Panc1 (cell line): Measurements from ENCODE around the gene XIAP. TPM values are rescaled to one million over a fixed set of nuclear protein-coding genes. Genes with fewer than 3 reads are reported as not detected.

Source experiments
- ATAC-seq: fragments of 200-7000 bp; cut with Tn5 transposase; 2 replicates; pipeline ENCODE4 v1.9.1; 2020; ENCODE audit warnings: mild to moderate bottlenecking, moderate library complexity
- BruUV-seq: library from RNA; stranded (reverse); fragments of 400-500 nt; replicated peaks from 2 replicates; lab custom pipeline; 2021; lab: Mats Ljungman, UMichigan
- CTCF ChIA-PET: fragments of 300-600 bp; sonication (Branson Sonifier 250); formaldehyde crosslinking; loops from one replicate; lab custom pipeline; 2022; ENCODE audit warnings: antibody characterized with exemption; lab: Charles Lee
- POLR2A ChIA-PET: fragments of 300-600 bp; sonication (Branson Sonifier 250); formaldehyde crosslinking; loops from one replicate; lab custom pipeline; 2022; ENCODE audit warnings: antibody characterized with exemption; lab: Charles Lee
- DNase-seq: peaks from one replicate; pipeline ENCODE4 v3.0.0-alpha.2; 2010; ENCODE audit warnings: low read depth, low spot score
- H3K27ac ChIP-seq: 2 replicates; pipeline ENCODE4 v1.5.1; 2011; ENCODE audit warnings: mild to moderate bottlenecking, low read length, inconsistent platforms
- H3K27me3 ChIP-seq: fragments of 200-500 bp; sonication (Bioruptor generic); 2 replicates; pipeline ENCODE4 v1.6.0; 2014; ENCODE audit warnings: low read length, inconsistent platforms; ENCODE audit not compliant: control insufficient read depth, insufficient read depth
- H3K36me3 ChIP-seq: fragments of 200-500 bp; sonication (Bioruptor generic); 2 replicates; pipeline ENCODE4 v1.5.1; 2014; ENCODE audit warnings: inconsistent platforms, mild to moderate bottlenecking, low read length, moderate library complexity; ENCODE audit not compliant: control insufficient read depth, insufficient read depth
- H3K4me1 ChIP-seq: 2 replicates; pipeline ENCODE4 v1.5.1; 2011; ENCODE audit warnings: inconsistent platforms, mild to moderate bottlenecking, low read length, moderate library complexity; ENCODE audit not compliant: control insufficient read depth, insufficient read depth
- H3K4me3 ChIP-seq, 2 experiments: 2 replicates each; pipeline ENCODE4 v1.5.1; 2011 to 2012; ENCODE audit warnings: low read depth in 2 of 2, low read length in 2 of 2, mild to moderate bottlenecking in 2 of 2, inconsistent platforms in 1 of 2, moderate library complexity in 1 of 2
- H3K9me3 ChIP-seq: fragments of 200-500 bp; sonication (Bioruptor generic); 2 replicates; pipeline ENCODE4 v1.5.1; 2014; ENCODE audit warnings: low read depth, mild to moderate bottlenecking, inconsistent platforms, low read length, moderate library complexity; ENCODE audit not compliant: control insufficient read depth, insufficient read depth
- POLR2AphosphoS5 ChIP-seq: IDR thresholded peaks from 2 replicates; pipeline ENCODE4 v1.6.1; 2012; ENCODE audit warnings: mild to moderate bottlenecking, low read depth, low read length, moderate library complexity
- SIN3A ChIP-seq: IDR thresholded peaks from 2 replicates; pipeline ENCODE4 v1.6.1; 2012; ENCODE audit warnings: low read depth, mild to moderate bottlenecking, low read length, moderate library complexity, borderline replicate concordance; ENCODE audit not compliant: insufficient read depth
- TCF7L2 ChIP-seq: IDR thresholded peaks from 2 replicates; pipeline ENCODE4 v1.6.1; 2011; ENCODE audit warnings: mild to moderate bottlenecking, low read depth, low read length, inconsistent platforms
- in situ Hi-C: cut with HindIII; loops from 2 replicates; pipeline ENCODE4 v1.10.0; 2016; ENCODE audit warnings: low sequenced_read_pairs, low pct_unique_long_range_greater_than_20kb
- intact Hi-C: fragments of 100-400 bp; cut with micrococcal nuclease; formaldehyde crosslinking; loops from one replicate; pipeline ENCODE4 v1.10.0; 2022; ENCODE audit not compliant: unreplicated experiment
- total RNA-seq: library from RNA; stranded (reverse); gene quantifications from one replicate; pipeline ENCODE4 v1.2.1, GENCODE V29; 2021; ENCODE audit not compliant: unreplicated experiment
- TF ChIP-seq, protein P1 (sequence below): fragments of 450-650 bp; IDR thresholded peaks from 2 replicates; pipeline ENCODE4 v1.5.1; 2017; ENCODE audit warnings: mild to moderate bottlenecking
- TF ChIP-seq, protein P2 (sequence below), 2 experiments: IDR thresholded peaks; 2 replicates each; pipeline ENCODE4 v1.6.1; 2011 to 2012; ENCODE audit warnings: low read depth in 2 of 2, control low read depth in 1 of 2, low read length in 1 of 2, mild to moderate bottlenecking in 1 of 2, moderate library complexity in 1 of 2; ENCODE audit not compliant: insufficient read depth in 1 of 2

Gene XIAP
- total RNA-seq, 1 experiment from 2014 or later = 73.7 TPM

DNA sequence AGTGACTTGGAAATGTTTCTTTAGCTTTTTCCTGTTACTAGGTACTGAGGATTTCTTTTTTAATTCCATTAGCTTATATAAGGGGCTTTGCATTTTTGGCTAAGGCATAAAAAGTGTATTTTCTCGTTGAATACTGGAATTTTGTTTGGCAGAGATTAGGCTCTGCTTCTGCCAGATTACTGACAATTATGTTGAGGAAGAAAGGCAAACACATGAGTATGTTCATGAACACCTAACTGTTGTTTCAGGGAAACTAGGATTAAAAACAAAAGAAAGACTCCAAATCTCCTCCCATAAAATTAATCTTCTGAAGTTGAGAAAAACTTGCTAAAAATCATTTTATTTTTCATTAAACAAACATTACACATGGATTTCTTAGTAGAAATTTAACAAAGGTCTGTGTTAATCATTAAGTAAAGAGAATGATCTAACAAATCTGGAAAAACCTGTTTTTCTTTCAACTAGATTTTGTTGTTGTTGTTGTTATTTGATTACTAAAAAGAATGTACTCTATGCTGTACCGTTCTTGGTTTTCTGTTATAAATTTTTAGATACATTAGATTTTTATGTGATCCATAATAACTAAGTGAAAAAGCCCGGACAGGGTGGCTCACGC lies 58.4 kb downstream of the XIAP start:
- TF ChIP-seq, protein P1, sequence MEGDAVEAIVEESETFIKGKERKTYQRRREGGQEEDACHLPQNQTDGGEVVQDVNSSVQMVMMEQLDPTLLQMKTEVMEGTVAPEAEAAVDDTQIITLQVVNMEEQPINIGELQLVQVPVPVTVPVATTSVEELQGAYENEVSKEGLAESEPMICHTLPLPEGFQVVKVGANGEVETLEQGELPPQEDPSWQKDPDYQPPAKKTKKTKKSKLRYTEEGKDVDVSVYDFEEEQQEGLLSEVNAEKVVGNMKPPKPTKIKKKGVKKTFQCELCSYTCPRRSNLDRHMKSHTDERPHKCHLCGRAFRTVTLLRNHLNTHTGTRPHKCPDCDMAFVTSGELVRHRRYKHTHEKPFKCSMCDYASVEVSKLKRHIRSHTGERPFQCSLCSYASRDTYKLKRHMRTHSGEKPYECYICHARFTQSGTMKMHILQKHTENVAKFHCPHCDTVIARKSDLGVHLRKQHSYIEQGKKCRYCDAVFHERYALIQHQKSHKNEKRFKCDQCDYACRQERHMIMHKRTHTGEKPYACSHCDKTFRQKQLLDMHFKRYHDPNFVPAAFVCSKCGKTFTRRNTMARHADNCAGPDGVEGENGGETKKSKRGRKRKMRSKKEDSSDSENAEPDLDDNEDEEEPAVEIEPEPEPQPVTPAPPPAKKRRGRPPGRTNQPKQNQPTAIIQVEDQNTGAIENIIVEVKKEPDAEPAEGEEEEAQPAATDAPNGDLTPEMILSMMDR = no peak
- TF ChIP-seq SIN3A = no peak
- H3K4me1 ChIP-seq = no peaks in the 10 kb centered on the region
- intact Hi-C loops = no loop called here
- ATAC-seq (no peak), DNase-seq (no peak)
- ChIA-PET POLR2A (no interaction called here), CTCF (no interaction called here)
- no peaks in the 10 kb centered on the region for H3K27me3 ChIP-seq
- no peaks in the 10 kb centered on the region for H3K36me3 ChIP-seq
- no peaks in the 10 kb centered on the region for H3K9me3 ChIP-seq
- H3K4me3 ChIP-seq = no peak overlapping the region
- no peak overlapping the region for H3K27ac ChIP-seq
- BruUV-seq = no TSS peak
- in situ Hi-C loops = no loop called here

GRCh38 chrX:123920105-123920785 lies 60.4 kb downstream of the XIAP start:
- Histone ChIP-seq H3K27ac (no peak overlapping the region), H3K4me1 (no peaks in the 10 kb centered on the region), H3K36me3 (no peaks in the 10 kb centered on the region), H3K4me3 (no peak overlapping the region), H3K9me3 (no peaks in the 10 kb centered on the region), H3K27me3 (no peaks in the 10 kb centered on the region)
- TF ChIP-seq, protein P2, sequence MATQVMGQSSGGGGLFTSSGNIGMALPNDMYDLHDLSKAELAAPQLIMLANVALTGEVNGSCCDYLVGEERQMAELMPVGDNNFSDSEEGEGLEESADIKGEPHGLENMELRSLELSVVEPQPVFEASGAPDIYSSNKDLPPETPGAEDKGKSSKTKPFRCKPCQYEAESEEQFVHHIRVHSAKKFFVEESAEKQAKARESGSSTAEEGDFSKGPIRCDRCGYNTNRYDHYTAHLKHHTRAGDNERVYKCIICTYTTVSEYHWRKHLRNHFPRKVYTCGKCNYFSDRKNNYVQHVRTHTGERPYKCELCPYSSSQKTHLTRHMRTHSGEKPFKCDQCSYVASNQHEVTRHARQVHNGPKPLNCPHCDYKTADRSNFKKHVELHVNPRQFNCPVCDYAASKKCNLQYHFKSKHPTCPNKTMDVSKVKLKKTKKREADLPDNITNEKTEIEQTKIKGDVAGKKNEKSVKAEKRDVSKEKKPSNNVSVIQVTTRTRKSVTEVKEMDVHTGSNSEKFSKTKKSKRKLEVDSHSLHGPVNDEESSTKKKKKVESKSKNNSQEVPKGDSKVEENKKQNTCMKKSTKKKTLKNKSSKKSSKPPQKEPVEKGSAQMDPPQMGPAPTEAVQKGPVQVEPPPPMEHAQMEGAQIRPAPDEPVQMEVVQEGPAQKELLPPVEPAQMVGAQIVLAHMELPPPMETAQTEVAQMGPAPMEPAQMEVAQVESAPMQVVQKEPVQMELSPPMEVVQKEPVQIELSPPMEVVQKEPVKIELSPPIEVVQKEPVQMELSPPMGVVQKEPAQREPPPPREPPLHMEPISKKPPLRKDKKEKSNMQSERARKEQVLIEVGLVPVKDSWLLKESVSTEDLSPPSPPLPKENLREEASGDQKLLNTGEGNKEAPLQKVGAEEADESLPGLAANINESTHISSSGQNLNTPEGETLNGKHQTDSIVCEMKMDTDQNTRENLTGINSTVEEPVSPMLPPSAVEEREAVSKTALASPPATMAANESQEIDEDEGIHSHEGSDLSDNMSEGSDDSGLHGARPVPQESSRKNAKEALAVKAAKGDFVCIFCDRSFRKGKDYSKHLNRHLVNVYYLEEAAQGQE (IDR thresholded peaks at IDR 0.05; ENCODE audit: insufficient read depth in 1 of 2, low read depth in 2 of 2, low read length in 1 of 2) = no peak
- TF ChIP-seq POLR2AphosphoS5 (no peak), TCF7L2 (no peak), SIN3A (no peak)
- TF ChIP-seq, protein P1 = no peak
- in situ Hi-C loops (no loop called here), intact Hi-C loops (no loop called here)
- POLR2A ChIA-PET = no interaction called here
- CTCF ChIA-PET = no interaction called here
- ATAC-seq (peak; percentile 83), DNase-seq (peak; percentile 8)
- no TSS peak for BruUV-seq
